Uterus (tissue), 2 donors: Measurements from ENCODE around the gene ARID4B.

Experiments
- POLR2A ChIP-seq, 2 donors: fragments of 450-650 bp; IDR thresholded peaks; one replicate each; pipeline ENCODE4 v1.6.1; 2016; ENCODE audit warnings: antibody characterized with exemption in 2 of 2, mild to moderate bottlenecking in 1 of 2, moderate library complexity in 1 of 2
- TF ChIP-seq, protein P1 (sequence below), 4 experiments: fragments of 200-600 bp in 2 of 4; fragments of 450-650 bp in 2 of 4; sonication (generic) in 2 of 4; IDR thresholded peaks; one replicate each; pipeline ENCODE4 v1.5.1; 2016 to 2019; ENCODE audit warnings: antibody characterized with exemption in 4 of 4, mild to moderate bottlenecking in 2 of 4, moderate library complexity in 1 of 4

DNA sequence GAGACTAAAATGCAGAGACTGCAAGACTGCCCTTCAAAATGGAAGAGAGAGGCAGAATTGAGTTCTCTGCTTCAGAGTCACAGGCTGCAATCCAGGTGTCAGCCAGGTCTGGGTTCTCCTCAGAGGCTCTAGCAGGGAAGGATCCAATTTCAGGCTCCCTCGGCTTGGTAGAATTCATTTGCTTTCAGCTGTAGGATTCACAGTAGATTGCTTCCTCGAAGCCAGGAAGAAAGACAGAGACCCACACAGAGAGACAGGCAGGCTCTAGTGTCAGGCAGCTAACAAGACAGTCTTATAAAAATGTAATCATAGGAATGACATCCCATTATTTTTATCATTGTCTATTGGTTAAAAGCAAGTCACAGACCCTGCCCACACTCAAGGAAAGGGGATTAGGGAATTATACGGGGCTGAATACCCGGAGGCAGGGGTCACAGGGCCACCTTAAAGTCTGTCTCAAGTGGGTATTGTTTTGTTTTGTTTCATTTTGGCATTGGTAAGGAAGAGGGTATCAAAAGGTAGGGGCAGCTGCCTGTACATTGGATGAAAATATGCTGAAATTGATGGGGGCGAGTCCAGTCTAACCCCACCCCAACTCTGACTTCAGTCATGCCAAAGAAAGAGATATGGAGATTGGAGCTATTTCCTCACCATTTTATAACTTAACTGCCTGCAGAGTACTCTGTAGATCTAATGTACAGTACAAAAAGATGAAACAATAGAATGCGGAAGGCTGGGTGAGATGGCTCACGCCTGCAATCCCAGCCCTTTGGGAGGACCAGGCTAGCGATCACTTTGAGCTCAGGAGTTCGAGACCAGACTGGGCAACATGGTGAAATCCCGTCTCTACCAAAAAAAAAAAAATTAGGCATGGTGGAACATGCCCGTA is 29.8 kb upstream of the ARID4B start:
- TF ChIP-seq, protein P1, sequence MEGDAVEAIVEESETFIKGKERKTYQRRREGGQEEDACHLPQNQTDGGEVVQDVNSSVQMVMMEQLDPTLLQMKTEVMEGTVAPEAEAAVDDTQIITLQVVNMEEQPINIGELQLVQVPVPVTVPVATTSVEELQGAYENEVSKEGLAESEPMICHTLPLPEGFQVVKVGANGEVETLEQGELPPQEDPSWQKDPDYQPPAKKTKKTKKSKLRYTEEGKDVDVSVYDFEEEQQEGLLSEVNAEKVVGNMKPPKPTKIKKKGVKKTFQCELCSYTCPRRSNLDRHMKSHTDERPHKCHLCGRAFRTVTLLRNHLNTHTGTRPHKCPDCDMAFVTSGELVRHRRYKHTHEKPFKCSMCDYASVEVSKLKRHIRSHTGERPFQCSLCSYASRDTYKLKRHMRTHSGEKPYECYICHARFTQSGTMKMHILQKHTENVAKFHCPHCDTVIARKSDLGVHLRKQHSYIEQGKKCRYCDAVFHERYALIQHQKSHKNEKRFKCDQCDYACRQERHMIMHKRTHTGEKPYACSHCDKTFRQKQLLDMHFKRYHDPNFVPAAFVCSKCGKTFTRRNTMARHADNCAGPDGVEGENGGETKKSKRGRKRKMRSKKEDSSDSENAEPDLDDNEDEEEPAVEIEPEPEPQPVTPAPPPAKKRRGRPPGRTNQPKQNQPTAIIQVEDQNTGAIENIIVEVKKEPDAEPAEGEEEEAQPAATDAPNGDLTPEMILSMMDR (IDR thresholded peaks at IDR 0.05) = no peak
- TF ChIP-seq POLR2A (IDR thresholded peaks at IDR 0.05) = no peak
